GM18870 (cell line): ENCODE data around the gene RGPD8.

Experiments
- ATAC-seq: cut with Tn5 transposase; IDR thresholded peaks from one replicate; pipeline ENCODE4 v1.9.1; 2021; ENCODE audit warnings: moderate library complexity; ENCODE audit not compliant: unreplicated experiment

RGPD8 gene

GRCh38 chr2:112339986-112340385, 93.5 kb downstream of the RGPD8 start:
- ATAC-seq = no peak

GRCh38 chr2:112335600-112335999, 97.8 kb downstream of the RGPD8 start:
- ATAC-seq = no peak

DNA sequence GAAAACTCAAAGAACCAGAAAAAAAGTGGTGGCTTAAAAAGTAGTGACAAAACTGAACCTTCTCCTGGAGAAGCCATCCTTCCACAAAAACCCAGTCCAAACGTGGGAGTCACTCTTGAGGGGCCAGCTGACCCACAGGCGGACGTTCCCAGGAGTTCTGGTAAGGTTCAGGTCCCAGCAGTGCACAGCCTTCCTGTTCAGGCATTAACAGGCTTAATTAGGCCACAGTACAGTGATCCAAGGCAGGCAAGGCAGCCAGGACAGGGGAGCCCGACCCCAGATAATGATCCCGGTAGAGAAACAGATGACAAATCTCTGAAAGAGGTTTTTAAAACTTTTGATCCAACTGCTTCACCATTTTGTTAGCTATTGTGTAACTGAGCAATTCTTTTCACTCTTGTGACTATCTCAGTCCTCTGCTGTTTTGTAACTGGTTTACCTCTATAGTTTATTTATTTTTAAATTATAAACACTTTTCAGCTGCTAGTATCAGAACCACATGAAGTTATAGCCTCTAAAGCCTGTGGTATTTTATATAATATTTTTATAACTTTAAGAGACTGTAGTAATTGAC, 101.2 kb downstream of the RGPD8 start:
- ATAC-seq = no peak

DNA sequence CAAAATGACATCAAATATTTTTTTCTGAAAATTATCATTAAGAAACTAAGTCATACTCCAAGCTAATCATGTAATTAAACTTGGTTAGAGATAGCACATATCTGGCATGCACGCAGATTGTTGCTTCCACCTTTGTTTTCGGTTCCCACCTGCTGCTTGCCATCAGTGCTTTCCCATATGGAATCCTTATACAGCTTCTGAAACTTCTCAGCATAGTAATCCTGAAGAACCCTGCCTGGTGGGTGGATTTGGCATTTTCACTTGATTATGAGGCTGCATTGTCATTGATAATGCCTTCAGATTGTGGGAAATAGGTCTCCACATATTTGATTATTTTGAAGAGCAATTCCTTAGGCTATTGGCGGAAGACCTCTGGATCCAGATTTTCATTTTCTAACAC, 110.5 kb downstream of the RGPD8 start:
- no peak for ATAC-seq

- no peak for ATAC-seq
Measured at GRCh38 chr2:112321375-112322320, 111.8 kb downstream of the RGPD8 start.
